HepG2 (cell line): ENCODE data around the gene SYNGR2. TPM values are rescaled to one million over a fixed set of nuclear protein-coding genes. Genes with fewer than 3 reads are reported as not detected.

Experiments
- JUN ChIP-seq: sonication (generic); formaldehyde crosslinking; IDR thresholded peaks from 2 replicates; pipeline ENCODE4 v1.4.0; 2020; ENCODE audit warnings: mild to moderate bottlenecking, missing genetic modification reagents
- MIER3 ChIP-seq: IDR thresholded peaks from 2 replicates; pipeline ENCODE4 v1.6.1; 2016; ENCODE audit warnings: missing compliant biosample characterization, borderline replicate concordance
- RAD21 ChIP-seq: fragments of 450-650 bp; formaldehyde crosslinking; IDR thresholded peaks from 2 replicates; pipeline ENCODE4 v1.5.0; 2020; ENCODE audit warnings: mild to moderate bottlenecking
- WIZ ChIP-seq: sonication (generic); formaldehyde crosslinking; IDR thresholded peaks from 2 replicates; pipeline ENCODE4 v1.5.1; 2020; ENCODE audit warnings: mild to moderate bottlenecking, missing genetic modification reagents
- ZNF256 ChIP-seq: sonication (generic); formaldehyde crosslinking; conservative IDR thresholded peaks from 2 replicates; pipeline ENCODE4 v1.4.0; 2020; ENCODE audit warnings: missing genetic modification reagents
- ZNF264 ChIP-seq: sonication (generic); formaldehyde crosslinking; IDR thresholded peaks from 2 replicates; pipeline ENCODE4 v1.4.0; 2020; ENCODE audit warnings: missing genetic modification reagents
- ZNF30 ChIP-seq: sonication (generic); formaldehyde crosslinking; IDR thresholded peaks from 2 replicates; pipeline ENCODE4 v1.5.0; 2020; ENCODE audit warnings: mild to moderate bottlenecking, missing genetic modification reagents
- polyA plus RNA-seq, 8 experiments: library from polyadenylated mRNA; depleted of rRNA in 3 of 8; stranded (reverse) in 7 of 8; unstranded in 1 of 8; fragments of >200 nt; fragmentation: Illumina TruSeq in 4 of 8; extraction: Trizol in 4 of 8; gene quantifications; 2 replicates each; pipeline versions ENCODE4 v1.2.1 to v1.2.3, GENCODE V29; 2011 to 2016; ENCODE audit warnings: low read depth in 4 of 8, missing spikeins in 1 of 8, mixed read lengths in 1 of 8; ENCODE audit not compliant: insufficient read depth in 1 of 8
- total RNA-seq, 5 experiments: library from RNA; depleted of rRNA; stranded (reverse); fragments of >200 nt; fragmentation: Illumina TruSeq; extraction: Trizol; gene quantifications; 2 replicates each; pipeline ENCODE4 v1.2.3, GENCODE V29; 2016; ENCODE audit warnings: low read depth in 1 of 5
- TF ChIP-seq, protein P1 (sequence below): sonication (generic); formaldehyde crosslinking; IDR thresholded peaks from 2 replicates; pipeline ENCODE4 v1.4.0; 2020; ENCODE audit warnings: missing genetic modification reagents, borderline replicate concordance
- TF ChIP-seq, protein P2 (sequence below): sonication (generic); formaldehyde crosslinking; IDR thresholded peaks from 2 replicates; pipeline ENCODE4 v1.4.0; 2020; ENCODE audit warnings: missing genetic modification reagents, borderline replicate concordance
- TF ChIP-seq, protein P3 (sequence below): IDR thresholded peaks from 2 replicates; pipeline ENCODE4 v1.6.1; 2012; ENCODE audit warnings: low read depth, low read length, improper control_type of control experiment
- TF ChIP-seq, protein P4 (sequence below): sonication (generic); formaldehyde crosslinking; IDR thresholded peaks from 2 replicates; pipeline ENCODE4 v1.4.0; 2020; ENCODE audit warnings: missing genetic modification reagents; ENCODE audit errors: not compliant biosample characterization
- TF ChIP-seq, protein P5 (sequence below): sonication (generic); formaldehyde crosslinking; IDR thresholded peaks from 2 replicates; pipeline ENCODE4 v1.4.0; 2020; ENCODE audit warnings: low read depth, missing genetic modification reagents

SYNGR2 gene
- total and polyA plus RNA-seq, 2 of the 13 experiments (the other 11 are each of a cell fraction or from before 2014, with no cell fraction given) = 46.7 to 170 TPM

DNA sequence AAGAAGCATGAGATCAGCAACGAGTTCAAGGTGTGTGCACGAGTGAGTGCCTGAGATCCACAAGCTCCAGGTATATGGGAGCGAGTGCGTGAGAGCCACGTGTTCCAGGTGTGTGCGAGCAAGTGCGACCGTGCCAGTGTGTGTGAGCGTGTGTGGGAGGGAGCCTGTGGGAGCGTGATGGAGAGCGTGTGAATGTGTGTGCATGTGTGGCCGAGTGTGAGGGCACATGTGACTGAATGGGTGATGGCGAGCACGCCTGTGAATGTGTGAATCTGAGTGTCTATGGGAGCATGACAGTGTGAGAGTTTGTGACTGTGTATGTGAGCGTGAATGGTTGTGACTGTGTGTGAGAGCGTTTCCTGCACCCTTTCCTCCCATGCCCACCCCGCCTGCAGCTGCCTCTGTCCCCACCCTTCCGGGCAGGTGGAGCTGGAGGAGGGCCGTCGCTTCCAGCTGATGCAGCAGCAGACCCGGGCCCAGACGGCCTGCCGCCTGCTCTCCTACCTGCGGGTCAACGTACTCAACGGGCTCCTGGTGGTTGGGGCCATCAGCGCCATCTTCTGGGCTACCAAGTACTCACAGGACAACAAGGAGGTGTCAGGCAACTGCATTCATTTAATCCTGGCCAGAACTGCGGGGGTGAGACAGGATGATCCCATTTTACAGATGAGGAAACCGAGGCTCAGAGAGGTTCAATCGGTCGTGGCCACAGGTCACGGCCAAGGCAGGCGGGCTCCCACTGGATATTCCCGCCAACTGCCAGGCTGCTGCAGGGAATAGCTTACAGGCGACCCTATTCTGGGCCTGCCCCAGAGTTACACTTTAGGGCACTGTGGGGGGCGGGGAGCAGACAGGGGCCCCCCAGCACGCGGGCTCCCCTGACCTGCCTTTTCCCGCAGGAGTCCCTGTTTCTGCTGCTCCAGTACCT, 34.1 kb upstream of the SYNGR2 start (continued):
- TF ChIP-seq, protein P1, sequence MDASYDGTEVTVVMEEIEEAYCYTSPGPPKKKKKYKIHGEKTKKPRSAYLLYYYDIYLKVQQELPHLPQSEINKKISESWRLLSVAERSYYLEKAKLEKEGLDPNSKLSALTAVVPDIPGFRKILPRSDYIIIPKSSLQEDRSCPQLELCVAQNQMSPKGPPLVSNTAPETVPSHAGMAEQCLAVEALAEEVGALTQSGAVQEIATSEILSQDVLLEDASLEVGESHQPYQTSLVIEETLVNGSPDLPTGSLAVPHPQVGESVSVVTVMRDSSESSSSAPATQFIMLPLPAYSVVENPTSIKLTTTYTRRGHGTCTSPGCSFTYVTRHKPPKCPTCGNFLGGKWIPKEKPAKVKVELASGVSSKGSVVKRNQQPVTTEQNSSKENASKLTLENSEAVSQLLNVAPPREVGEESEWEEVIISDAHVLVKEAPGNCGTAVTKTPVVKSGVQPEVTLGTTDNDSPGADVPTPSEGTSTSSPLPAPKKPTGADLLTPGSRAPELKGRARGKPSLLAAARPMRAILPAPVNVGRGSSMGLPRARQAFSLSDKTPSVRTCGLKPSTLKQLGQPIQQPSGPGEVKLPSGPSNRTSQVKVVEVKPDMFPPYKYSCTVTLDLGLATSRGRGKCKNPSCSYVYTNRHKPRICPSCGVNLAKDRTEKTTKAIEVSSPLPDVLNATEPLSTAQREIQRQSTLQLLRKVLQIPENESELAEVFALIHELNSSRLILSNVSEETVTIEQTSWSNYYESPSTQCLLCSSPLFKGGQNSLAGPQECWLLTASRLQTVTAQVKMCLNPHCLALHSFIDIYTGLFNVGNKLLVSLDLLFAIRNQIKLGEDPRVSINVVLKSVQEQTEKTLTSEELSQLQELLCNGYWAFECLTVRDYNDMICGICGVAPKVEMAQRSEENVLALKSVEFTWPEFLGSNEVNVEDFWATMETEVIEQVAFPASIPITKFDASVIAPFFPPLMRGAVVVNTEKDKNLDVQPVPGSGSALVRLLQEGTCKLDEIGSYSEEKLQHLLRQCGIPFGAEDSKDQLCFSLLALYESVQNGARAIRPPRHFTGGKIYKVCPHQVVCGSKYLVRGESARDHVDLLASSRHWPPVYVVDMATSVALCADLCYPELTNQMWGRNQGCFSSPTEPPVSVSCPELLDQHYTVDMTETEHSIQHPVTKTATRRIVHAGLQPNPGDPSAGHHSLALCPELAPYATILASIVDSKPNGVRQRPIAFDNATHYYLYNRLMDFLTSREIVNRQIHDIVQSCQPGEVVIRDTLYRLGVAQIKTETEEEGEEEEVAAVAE (CRISPR knock-in tag) = no peak
- TF ChIP-seq, protein P2, sequence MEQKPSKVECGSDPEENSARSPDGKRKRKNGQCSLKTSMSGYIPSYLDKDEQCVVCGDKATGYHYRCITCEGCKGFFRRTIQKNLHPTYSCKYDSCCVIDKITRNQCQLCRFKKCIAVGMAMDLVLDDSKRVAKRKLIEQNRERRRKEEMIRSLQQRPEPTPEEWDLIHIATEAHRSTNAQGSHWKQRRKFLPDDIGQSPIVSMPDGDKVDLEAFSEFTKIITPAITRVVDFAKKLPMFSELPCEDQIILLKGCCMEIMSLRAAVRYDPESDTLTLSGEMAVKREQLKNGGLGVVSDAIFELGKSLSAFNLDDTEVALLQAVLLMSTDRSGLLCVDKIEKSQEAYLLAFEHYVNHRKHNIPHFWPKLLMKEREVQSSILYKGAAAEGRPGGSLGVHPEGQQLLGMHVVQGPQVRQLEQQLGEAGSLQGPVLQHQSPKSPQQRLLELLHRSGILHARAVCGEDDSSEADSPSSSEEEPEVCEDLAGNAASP (CRISPR knock-in tag) = peak; percentile 55; the same call in 1 of the 2 replicates
- TF ChIP-seq, protein P3, sequence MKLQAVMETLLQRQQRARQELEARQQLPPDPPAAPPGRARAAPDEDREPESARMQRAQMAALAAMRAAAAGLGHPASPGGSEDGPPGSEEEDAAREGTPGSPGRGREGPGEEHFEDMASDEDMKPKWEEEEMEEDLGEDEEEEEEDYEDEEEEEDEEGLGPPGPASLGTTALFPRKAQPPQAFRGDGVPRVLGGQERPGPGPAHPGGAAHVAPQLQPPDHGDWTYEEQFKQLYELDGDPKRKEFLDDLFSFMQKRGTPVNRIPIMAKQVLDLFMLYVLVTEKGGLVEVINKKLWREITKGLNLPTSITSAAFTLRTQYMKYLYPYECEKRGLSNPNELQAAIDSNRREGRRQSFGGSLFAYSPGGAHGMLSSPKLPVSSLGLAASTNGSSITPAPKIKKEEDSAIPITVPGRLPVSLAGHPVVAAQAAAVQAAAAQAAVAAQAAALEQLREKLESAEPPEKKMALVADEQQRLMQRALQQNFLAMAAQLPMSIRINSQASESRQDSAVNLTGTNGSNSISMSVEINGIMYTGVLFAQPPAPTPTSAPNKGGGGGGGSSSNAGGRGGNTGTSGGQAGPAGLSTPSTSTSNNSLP = no peak
- TF ChIP-seq, protein P4, sequence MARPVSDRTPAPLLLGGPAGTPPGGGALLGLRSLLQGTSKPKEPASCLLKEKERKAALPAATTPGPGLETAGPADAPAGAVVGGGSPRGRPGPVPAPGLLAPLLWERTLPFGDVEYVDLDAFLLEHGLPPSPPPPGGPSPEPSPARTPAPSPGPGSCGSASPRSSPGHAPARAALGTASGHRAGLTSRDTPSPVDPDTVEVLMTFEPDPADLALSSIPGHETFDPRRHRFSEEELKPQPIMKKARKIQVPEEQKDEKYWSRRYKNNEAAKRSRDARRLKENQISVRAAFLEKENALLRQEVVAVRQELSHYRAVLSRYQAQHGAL (CRISPR knock-in tag) = no peak
- TF ChIP-seq, protein P5, sequence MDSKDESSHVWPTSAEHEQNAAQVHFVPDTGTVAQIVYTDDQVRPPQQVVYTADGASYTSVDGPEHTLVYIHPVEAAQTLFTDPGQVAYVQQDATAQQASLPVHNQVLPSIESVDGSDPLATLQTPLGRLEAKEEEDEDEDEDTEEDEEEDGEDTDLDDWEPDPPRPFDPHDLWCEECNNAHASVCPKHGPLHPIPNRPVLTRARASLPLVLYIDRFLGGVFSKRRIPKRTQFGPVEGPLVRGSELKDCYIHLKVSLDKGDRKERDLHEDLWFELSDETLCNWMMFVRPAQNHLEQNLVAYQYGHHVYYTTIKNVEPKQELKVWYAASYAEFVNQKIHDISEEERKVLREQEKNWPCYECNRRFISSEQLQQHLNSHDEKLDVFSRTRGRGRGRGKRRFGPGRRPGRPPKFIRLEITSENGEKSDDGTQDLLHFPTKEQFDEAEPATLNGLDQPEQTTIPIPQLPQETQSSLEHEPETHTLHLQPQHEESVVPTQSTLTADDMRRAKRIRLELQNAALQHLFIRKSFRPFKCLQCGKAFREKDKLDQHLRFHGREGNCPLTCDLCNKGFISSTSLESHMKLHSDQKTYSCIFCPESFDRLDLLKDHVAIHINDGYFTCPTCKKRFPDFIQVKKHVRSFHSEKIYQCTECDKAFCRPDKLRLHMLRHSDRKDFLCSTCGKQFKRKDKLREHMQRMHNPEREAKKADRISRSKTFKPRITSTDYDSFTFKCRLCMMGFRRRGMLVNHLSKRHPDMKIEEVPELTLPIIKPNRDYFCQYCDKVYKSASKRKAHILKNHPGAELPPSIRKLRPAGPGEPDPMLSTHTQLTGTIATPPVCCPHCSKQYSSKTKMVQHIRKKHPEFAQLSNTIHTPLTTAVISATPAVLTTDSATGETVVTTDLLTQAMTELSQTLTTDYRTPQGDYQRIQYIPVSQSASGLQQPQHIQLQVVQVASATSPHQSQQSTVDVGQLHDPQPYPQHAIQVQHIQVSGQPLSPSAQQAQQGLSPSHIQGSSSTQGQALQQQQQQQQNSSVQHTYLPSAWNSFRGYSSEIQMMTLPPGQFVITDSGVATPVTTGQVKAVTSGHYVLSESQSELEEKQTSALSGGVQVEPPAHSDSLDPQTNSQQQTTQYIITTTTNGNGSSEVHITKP (CRISPR knock-in tag) = no peak
- no peak for TF ChIP-seq JUN (CRISPR knock-in tag)
- peak; percentile 60; the same call in 1 of the 2 replicates for TF ChIP-seq MIER3 (CRISPR knock-in tag)
- TF ChIP-seq ZNF256 (CRISPR knock-in tag) = no peak
- no peak for TF ChIP-seq WIZ (CRISPR knock-in tag)
- peak; percentile 90 for TF ChIP-seq RAD21 (CRISPR knock-in tag)
- no peak for TF ChIP-seq ZNF264
- no peak for TF ChIP-seq ZNF30 (CRISPR knock-in tag)
